Thyroid gland (tissue), 4 donors: ENCODE data around the gene EXD3. TPM values are rescaled to one million over a fixed set of nuclear protein-coding genes. Genes with fewer than 3 reads are reported as not detected.

Experiments used
- DNase-seq, 2 donors: peaks; one replicate each; pipeline ENCODE4 v3.0.0-alpha.2; 2019
- H3K27ac ChIP-seq, 3 donors: fragments of 200-600 bp; sonication (generic); 1 replicate in 2 of 3; 2 replicates in 1 of 3; pipeline ENCODE4 v1.5.1; 2016 to 2019; ENCODE audit warnings: mild to moderate bottlenecking in 1 of 3, moderate library complexity in 1 of 3
- H3K27me3 ChIP-seq: fragments of 200-600 bp; sonication (generic); one replicate; pipeline ENCODE4 v1.5.1; 2019
- H3K36me3 ChIP-seq, 2 donors: fragments of 200-600 bp; sonication (generic); one replicate each; pipeline ENCODE4 v1.5.1; 2016 to 2019
- H3K4me1 ChIP-seq, 2 donors: fragments of 200-600 bp; sonication (generic); one replicate each; pipeline ENCODE4 v1.5.1; 2017 to 2019
- H3K4me3 ChIP-seq, 3 donors: fragments of 200-600 bp; sonication (generic); replicated peaks in 1 of 3; 1 replicate in 2 of 3; 2 replicates in 1 of 3; pipeline ENCODE4 v1.5.1; 2016; ENCODE audit warnings: mild to moderate bottlenecking in 1 of 3
- H3K9me3 ChIP-seq: fragments of 200-600 bp; sonication (generic); one replicate; pipeline ENCODE4 v1.5.1; 2017
- POLR2A ChIP-seq, 2 donors: fragments of 450-650 bp; IDR thresholded peaks; one replicate each; pipeline ENCODE4 v1.6.1; 2017; ENCODE audit warnings: antibody characterized with exemption in 2 of 2, mild to moderate bottlenecking in 2 of 2, moderate library complexity in 1 of 2
- WGBS, 2 donors: methylation state at CpG; one replicate each; pipeline ENCODE4 v1.1.5; 2017; 5-methylcytosine and 5-hydroxymethylcytosine counted together
- intact Hi-C: fragments of 100-400 bp; cut with DNase I; formaldehyde crosslinking; loops from one replicate; pipeline ENCODE4 v1.15.1; 2023
- total RNA-seq, 4 donors: library from RNA; depleted of rRNA; stranded (reverse); fragments of >200 nt; gene quantifications; one replicate each; pipeline ENCODE4 v1.2.3, GENCODE V29; 2016
- TF ChIP-seq, protein P1 (sequence below), 6 experiments: fragments of 200-600 bp in 3 of 6; fragments of 450-650 bp in 3 of 6; sonication (generic) in 3 of 6; IDR thresholded peaks; one replicate each; pipeline ENCODE4 v1.5.1; 2016 to 2019; ENCODE audit warnings: antibody characterized with exemption in 6 of 6, mild to moderate bottlenecking in 2 of 6, inconsistent platforms in 1 of 6, moderate library complexity in 1 of 6

Gene EXD3
- total RNA-seq, 4 donors from 2014 or later, result 13.0 to 32.0 (median 26.6) TPM

GRCh38 chr9:137315581-137316011 is 107.4 kb downstream of the EXD3 start:
- TF ChIP-seq POLR2A (IDR thresholded peaks at IDR 0.05), result no peak
- TF ChIP-seq, protein P1, sequence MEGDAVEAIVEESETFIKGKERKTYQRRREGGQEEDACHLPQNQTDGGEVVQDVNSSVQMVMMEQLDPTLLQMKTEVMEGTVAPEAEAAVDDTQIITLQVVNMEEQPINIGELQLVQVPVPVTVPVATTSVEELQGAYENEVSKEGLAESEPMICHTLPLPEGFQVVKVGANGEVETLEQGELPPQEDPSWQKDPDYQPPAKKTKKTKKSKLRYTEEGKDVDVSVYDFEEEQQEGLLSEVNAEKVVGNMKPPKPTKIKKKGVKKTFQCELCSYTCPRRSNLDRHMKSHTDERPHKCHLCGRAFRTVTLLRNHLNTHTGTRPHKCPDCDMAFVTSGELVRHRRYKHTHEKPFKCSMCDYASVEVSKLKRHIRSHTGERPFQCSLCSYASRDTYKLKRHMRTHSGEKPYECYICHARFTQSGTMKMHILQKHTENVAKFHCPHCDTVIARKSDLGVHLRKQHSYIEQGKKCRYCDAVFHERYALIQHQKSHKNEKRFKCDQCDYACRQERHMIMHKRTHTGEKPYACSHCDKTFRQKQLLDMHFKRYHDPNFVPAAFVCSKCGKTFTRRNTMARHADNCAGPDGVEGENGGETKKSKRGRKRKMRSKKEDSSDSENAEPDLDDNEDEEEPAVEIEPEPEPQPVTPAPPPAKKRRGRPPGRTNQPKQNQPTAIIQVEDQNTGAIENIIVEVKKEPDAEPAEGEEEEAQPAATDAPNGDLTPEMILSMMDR (IDR thresholded peaks at IDR 0.05), result no peak
- 36 to 52% methylated on average over 9 to 15 of the region's 18 CpGs for WGBS, 2 donors
- no peaks in the 10 kb centered on the region for H3K9me3 ChIP-seq
- H3K36me3 ChIP-seq, result no peaks in the 10 kb centered on the region
- H3K4me1 ChIP-seq, result peaks cover 7 to 32% of the 10 kb centered on the region in 2 donors
- DNase-seq, result no peak
- intact Hi-C loops, result no loop called here
- H3K27ac ChIP-seq, result peak overlapping the region in 1 of 3 donors; percentile 2
- no peaks in the 10 kb centered on the region for H3K27me3 ChIP-seq
- peak overlapping the region in 1 of 3 donors; percentile 21 for H3K4me3 ChIP-seq

DNA sequence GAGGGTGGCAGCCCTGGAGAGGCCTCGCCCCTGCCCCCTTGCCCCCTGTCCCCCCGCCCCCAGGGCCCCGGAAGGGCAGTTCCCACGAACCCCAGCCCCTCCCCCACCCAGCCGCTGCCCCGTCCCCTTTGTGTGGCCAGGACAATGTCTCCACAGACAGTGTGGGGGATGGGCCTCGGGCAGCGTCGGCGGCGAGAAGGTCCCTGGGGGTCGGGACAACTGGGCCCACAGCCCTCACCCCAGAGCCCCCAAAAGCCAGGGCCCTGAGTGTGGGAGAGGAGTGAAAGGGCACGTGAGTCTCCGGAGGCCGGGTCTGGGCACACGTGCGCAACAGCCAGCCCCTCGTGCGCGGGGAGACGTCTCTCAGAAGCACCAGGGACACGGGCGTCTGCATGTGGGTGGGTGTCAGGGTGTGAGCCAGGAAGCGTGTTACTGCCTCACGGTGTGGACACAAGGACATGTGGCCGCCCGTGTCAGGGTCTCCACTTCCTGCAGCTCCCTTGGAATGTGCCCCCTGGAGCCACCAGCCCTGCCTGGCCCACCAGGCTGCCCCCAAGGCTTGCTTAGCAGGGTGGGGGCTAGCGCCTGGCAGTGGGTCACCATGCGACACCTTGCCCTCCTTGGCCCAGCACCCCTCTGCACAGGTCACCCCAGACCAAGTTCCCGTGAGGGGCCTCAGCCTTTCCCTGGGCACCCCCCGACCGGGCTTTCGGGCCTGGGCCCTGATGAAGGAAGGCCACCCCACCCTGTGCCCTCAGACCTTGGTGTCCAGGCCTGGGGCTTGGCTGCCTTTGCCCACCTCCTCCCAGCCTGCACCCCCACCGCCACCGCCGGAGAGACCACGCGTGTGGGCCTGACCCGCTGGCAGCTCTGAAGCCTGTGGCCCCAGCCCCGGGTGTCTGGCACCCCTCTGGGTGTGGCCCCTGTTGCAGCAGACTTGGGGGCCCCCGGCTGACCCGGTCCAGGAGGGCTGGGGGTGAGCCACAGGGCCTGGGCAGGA is 108.1 kb downstream of the EXD3 start:
- intact Hi-C loops, result no loop called here
- peak overlapping the region in 1 of 3 donors; percentile 2 for H3K27ac ChIP-seq
- H3K27me3 ChIP-seq, result no peaks in the 10 kb centered on the region
- TF ChIP-seq, protein P1 (IDR thresholded peaks at IDR 0.05), result no peak
- TF ChIP-seq POLR2A (IDR thresholded peaks at IDR 0.05), result no peak
- H3K36me3 ChIP-seq, result no peaks in the 10 kb centered on the region
- no peak overlapping the region for H3K4me3 ChIP-seq
- H3K4me1 ChIP-seq, result peaks cover 7 to 26% of the 10 kb centered on the region in 2 donors
- DNase-seq, result no peak
- WGBS, 2 donors, result 72 to 86% methylated on average over 13 to 20 of the region's 42 CpGs
- no peaks in the 10 kb centered on the region for H3K9me3 ChIP-seq

DNA sequence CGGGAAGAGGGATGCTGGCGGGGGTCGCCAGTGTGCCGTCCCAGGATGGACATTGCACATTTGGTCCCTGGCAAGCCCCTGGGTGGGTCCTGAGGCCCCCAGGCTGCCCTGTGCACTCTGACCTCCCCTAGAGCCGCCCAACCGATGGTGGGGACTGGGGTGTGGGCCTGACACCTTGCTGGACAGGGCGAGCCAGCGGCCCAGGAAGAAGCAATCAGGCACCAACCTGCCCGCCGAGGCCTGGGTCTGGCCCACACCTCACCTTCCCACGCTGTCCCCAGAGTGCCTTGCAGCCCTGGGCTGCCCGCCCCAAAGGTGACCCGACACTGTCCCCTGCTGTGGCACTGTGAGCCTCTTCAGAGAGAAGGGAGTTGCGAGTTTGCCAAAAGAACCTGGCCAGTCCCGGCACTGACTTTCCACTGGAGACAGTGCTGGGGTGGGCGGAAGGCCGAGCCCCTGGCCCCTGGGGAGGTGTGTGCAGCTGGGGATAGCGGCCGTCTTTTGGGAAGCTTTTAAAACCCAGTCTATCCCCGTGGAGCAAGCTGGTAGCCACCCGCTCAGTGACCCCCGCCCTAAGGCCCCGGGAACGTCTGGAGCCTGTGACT is 108.9 kb downstream of the EXD3 start:
- Histone ChIP-seq H3K9me3 (no peaks in the 10 kb centered on the region), H3K4me1 (peaks cover 7 to 26% of the 10 kb centered on the region in 2 donors), H3K27ac (no peak overlapping the region), H3K36me3 (no peaks in the 10 kb centered on the region), H3K27me3 (no peaks in the 10 kb centered on the region), H3K4me3 (no peak overlapping the region)
- intact Hi-C loops, result no loop called here
- no peak for DNase-seq
- WGBS, 2 donors, result 72 to 100% methylated on average over 1 to 9 of the region's 24 CpGs
- no peak for TF ChIP-seq POLR2A (IDR thresholded peaks at IDR 0.05)
- TF ChIP-seq, protein P1 (IDR thresholded peaks at IDR 0.05), result no peak

- no peaks in the 10 kb centered on the region for H3K36me3 ChIP-seq
- 78 to 86% methylated on average over 6 to 8 of the region's 9 CpGs for WGBS, 2 donors
- no peaks in the 10 kb centered on the region for H3K9me3 ChIP-seq
- TF ChIP-seq POLR2A (IDR thresholded peaks at IDR 0.05), result no peak
- TF ChIP-seq, protein P1 (IDR thresholded peaks at IDR 0.05), result no peak
- peaks cover 7 to 22% of the 10 kb centered on the region in 2 donors for H3K4me1 ChIP-seq
- no peaks in the 10 kb centered on the region for H3K27me3 ChIP-seq
- no peak for DNase-seq
- intact Hi-C loops, result no loop called here
- no peak overlapping the region for H3K4me3 ChIP-seq
- H3K27ac ChIP-seq, result no peak overlapping the region
Measured at GRCh38 chr9:137313326-137313936, 109.5 kb downstream of the EXD3 start.
